Lung (tissue), 12 donors: ENCODE results near the gene NPAS3. TPM values are rescaled to one million over a fixed set of nuclear protein-coding genes. Genes with fewer than 3 reads are reported as not detected.

Experiments
- ATAC-seq: fragments of 200-7000 bp; cut with Tn5 transposase; one replicate; pipeline ENCODE4 v1.9.1; 2020; ENCODE audit warnings: moderate number of reproducible peaks; ENCODE audit not compliant: insufficient read depth, low FRiP score
- DNase-seq, 3 donors: peaks; one replicate each; pipeline ENCODE4 v3.0.0-alpha.2; 2013 to 2017
- H3K27ac ChIP-seq, 2 donors: one replicate each; pipeline ENCODE4 v1.5.1; 2013; ENCODE audit warnings: mild to moderate bottlenecking in 2 of 2, moderate library complexity in 2 of 2, control low read depth in 1 of 2, inconsistent platforms in 1 of 2, low read depth in 1 of 2, low read length in 1 of 2
- H3K27me3 ChIP-seq, 3 donors: one replicate each; pipeline ENCODE4 v1.5.1; 2013; ENCODE audit warnings: low read length in 2 of 3; ENCODE audit not compliant: control insufficient read depth in 3 of 3, insufficient read depth in 3 of 3
- H3K36me3 ChIP-seq, 4 donors: one replicate each; pipeline ENCODE4 v1.5.1; 2013; ENCODE audit warnings: low read length in 4 of 4, mild to moderate bottlenecking in 1 of 4, moderate library complexity in 1 of 4; ENCODE audit not compliant: control insufficient read depth in 4 of 4, insufficient read depth in 4 of 4
- H3K4me1 ChIP-seq, 5 donors: one replicate each; pipeline ENCODE4 v1.5.1; 2013; ENCODE audit warnings: low read length in 5 of 5, mild to moderate bottlenecking in 2 of 5, moderate library complexity in 1 of 5; ENCODE audit not compliant: control insufficient read depth in 5 of 5, insufficient read depth in 5 of 5
- H3K4me3 ChIP-seq: one replicate; pipeline ENCODE4 v1.5.1; 2013; ENCODE audit warnings: mild to moderate bottlenecking, control low read depth, moderate library complexity
- H3K9ac ChIP-seq, 2 donors: one replicate each; pipeline ENCODE4 v1.5.1; 2013; ENCODE audit warnings: low read length in 2 of 2, control low read depth in 1 of 2; ENCODE audit not compliant: insufficient read depth in 1 of 2
- H3K9me3 ChIP-seq, 4 donors: one replicate each; pipeline ENCODE4 v1.5.1; 2013; ENCODE audit warnings: low read length in 3 of 4, mild to moderate bottlenecking in 1 of 4, moderate library complexity in 1 of 4; ENCODE audit not compliant: control insufficient read depth in 4 of 4, insufficient read depth in 3 of 4
- CTCF ChIP-seq: IDR thresholded peaks from 2 replicates; pipeline ENCODE4 v1.5.1; 2012; ENCODE audit warnings: mild to moderate bottlenecking; ENCODE audit errors: control extremely low read depth, extremely low read depth
- WGBS, 2 donors: extraction: QIAGEN DNeasy Blood & Tissue Kit; methylation state at CpG; one replicate each; pipeline ENCODE4 v1.1.7; 2013; 5-methylcytosine and 5-hydroxymethylcytosine counted together
- polyA plus RNA-seq, 2 donors: library from polyadenylated mRNA; stranded (reverse); fragments of 200-250 nt; gene quantifications; one replicate each; pipeline ENCODE4 v1.2.1, GENCODE V29; 2013
- total RNA-seq, 2 donors: library from RNA; depleted of rRNA in 1 of 2; stranded (reverse); fragments of >200 nt in 1 of 2; gene quantifications; one replicate each; pipeline ENCODE4 v1.2.1, GENCODE V29; 2014 to 2021
- donor health status: control.
- donor health status: control.
- donor health status: Bipolar disorder and iron deficiency.
- donor health status: healthy.
- donor health status: DM: yes; HTN: yes; CAD: no.

NPAS3 gene
- total and polyA plus RNA-seq, 4 donors: 0.13 to 0.48 (median 0.33) TPM

GRCh38 chr14:33655421-33655820 is 716.7 kb downstream of the NPAS3 start:
- Histone ChIP-seq H3K36me3 (no peaks in the 10 kb centered on the region), H3K27ac (no peak overlapping the region), H3K9me3 (peaks cover 0 to 1% (median 0%) of the 10 kb centered on the region in 4 donors), H3K27me3 (no peaks in the 10 kb centered on the region), H3K4me3 (no peak overlapping the region), H3K4me1 (no peaks in the 10 kb centered on the region), H3K9ac (no peak overlapping the region)
- no peak for ATAC-seq
- no peak for DNase-seq
- no peak for TF ChIP-seq CTCF
- WGBS, 2 donors: 65 to 75% methylated on average over 4 of the region's 4 CpGs

- no peak for TF ChIP-seq CTCF
- no peaks in the 10 kb centered on the region for H3K27me3 ChIP-seq
- H3K4me3 ChIP-seq: no peak overlapping the region
- H3K36me3 ChIP-seq: no peaks in the 10 kb centered on the region
- ATAC-seq (no peak), DNase-seq (no peak)
- H3K4me1 ChIP-seq: no peaks in the 10 kb centered on the region
- no peak overlapping the region for H3K27ac ChIP-seq
- H3K9me3 ChIP-seq: no peaks in the 10 kb centered on the region
- 70 to 80% methylated on average over 3 of the region's 3 CpGs for WGBS, 2 donors
- no peak overlapping the region for H3K9ac ChIP-seq
Observed at GRCh38 chr14:33657476-33657875, 718.8 kb downstream of the NPAS3 start.

GRCh38 chr14:33660248-33660647 is 721.6 kb downstream of the NPAS3 start:
- DNase-seq (no peak), ATAC-seq (no peak)
- Histone ChIP-seq H3K4me3 (no peak overlapping the region), H3K9ac (no peak overlapping the region), H3K36me3 (no peaks in the 10 kb centered on the region), H3K27ac (no peak overlapping the region), H3K4me1 (no peaks in the 10 kb centered on the region), H3K9me3 (no peaks in the 10 kb centered on the region), H3K27me3 (no peaks in the 10 kb centered on the region)
- no peak for TF ChIP-seq CTCF
- WGBS, 2 donors: 91 to 93% methylated on average over 3 of the region's 3 CpGs

GRCh38 chr14:33661101-33661500 is 722.4 kb downstream of the NPAS3 start:
- DNase-seq (no peak), ATAC-seq (no peak)
- Histone ChIP-seq H3K9ac (no peak overlapping the region), H3K36me3 (no peaks in the 10 kb centered on the region), H3K27me3 (no peaks in the 10 kb centered on the region), H3K27ac (no peak overlapping the region), H3K4me1 (no peaks in the 10 kb centered on the region), H3K9me3 (no peaks in the 10 kb centered on the region), H3K4me3 (no peak overlapping the region)
- WGBS, 2 donors: 86 to 94% methylated on average over 3 of the region's 3 CpGs
- TF ChIP-seq CTCF: no peak
